Measurements from ENCODE around the gene WWP2.

DNA sequence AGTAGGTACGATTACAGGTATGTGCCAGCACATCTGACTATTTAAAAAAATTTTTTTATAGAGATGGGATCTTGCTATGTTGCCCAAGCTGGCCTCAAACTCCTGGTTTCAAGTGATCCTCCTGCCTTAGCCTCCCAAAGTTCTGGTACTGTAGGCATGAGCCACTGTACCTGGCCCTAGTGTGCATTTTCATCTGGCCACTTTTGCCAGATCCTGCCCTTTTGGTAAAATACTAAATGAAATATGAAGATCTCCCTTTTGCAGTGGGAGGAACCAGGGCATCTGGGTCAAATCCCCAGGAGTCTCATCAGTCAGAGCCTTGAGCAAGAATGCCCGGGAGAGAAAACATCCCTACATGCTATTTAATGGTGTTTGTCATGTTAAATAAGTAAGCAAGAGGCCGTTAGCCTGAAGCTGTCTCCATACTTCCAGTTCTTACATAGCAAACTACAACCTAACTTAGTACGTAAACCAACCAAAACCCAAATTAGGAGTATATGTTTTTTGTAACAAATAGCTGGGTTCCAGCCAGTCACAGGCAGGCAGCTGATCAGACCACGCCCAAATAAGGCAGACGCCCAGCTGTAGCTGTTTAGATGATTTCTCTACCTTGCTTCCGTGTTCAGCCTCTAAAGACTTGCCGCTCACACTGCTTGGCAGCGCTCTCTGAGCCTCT lies 142.5 kb downstream of the WWP2 start:
- TF ChIP-seq EZH2 (IDR thresholded peaks at IDR 0.05; ENCODE audit: insufficient read depth, poor library complexity, severe bottlenecking): no peak
- TF ChIP-seq EZH2phosphoT487 (IDR thresholded peaks at IDR 0.05; ENCODE audit: insufficient read depth, low read depth): no peak
